PC-3 (cell line): Measurements from ENCODE around the gene CNKSR3. TPM values are rescaled to one million over a fixed set of nuclear protein-coding genes. Genes with fewer than 3 reads are reported as not detected.
A peak's percentile ranks its signal among the peaks of the same experiment; 100 is the strongest.

Source experiments
- ATAC-seq: fragments of 200-7000 bp; cut with Tn5 transposase; 2 replicates; pipeline ENCODE4 v1.9.1; 2020; ENCODE audit warnings: mild to moderate bottlenecking, moderate library complexity
- BruUV-seq: library from RNA; stranded (reverse); fragments of 400-500 nt; replicated peaks from 2 replicates; lab custom pipeline; 2021; lab: Mats Ljungman, UMichigan
- CTCF ChIA-PET: fragments of 300-600 bp; sonication (Branson Sonifier 250); formaldehyde crosslinking; loops from one replicate; lab custom pipeline; 2022; ENCODE audit warnings: antibody characterized with exemption; lab: Charles Lee
- POLR2A ChIA-PET: fragments of 300-600 bp; sonication (Branson Sonifier 250); formaldehyde crosslinking; loops from one replicate; lab custom pipeline; 2022; ENCODE audit warnings: antibody characterized with exemption; ENCODE audit not compliant: unreplicated experiment; lab: Charles Lee
- DNase-seq: peaks from one replicate; pipeline ENCODE4 v3.0.0-alpha.2; 2015
- H2AFZ ChIP-seq: fragments of 300-600 bp; sonication (generic); 2 replicates; pipeline ENCODE4 v1.6.0; 2016; ENCODE audit warnings: antibody characterized with exemption, low read length
- H3F3A ChIP-seq: fragments of 300-600 bp; sonication (generic); one replicate; pipeline ENCODE4 v1.6.0; 2017; ENCODE audit warnings: antibody characterized with exemption, low read length, control low read depth, mild to moderate bottlenecking; ENCODE audit not compliant: unreplicated experiment
- H3K27ac ChIP-seq: fragments of 300-600 bp; sonication (generic); 2 replicates; pipeline ENCODE4 v1.5.1; 2016; ENCODE audit warnings: mild to moderate bottlenecking, low read length
- H3K27me3 ChIP-seq: fragments of 300-600 bp; sonication (generic); 2 replicates; pipeline ENCODE4 v1.6.1; 2016; ENCODE audit warnings: low read length, mixed read lengths
- H3K36me3 ChIP-seq: fragments of 300-600 bp; sonication (generic); 2 replicates; pipeline ENCODE4 v1.6.1; 2016; ENCODE audit warnings: low read depth, mixed run types, low read length, mixed read lengths
- H3K4me1 ChIP-seq: fragments of 300-600 bp; sonication (generic); 2 replicates; pipeline ENCODE4 v1.5.1; 2016; ENCODE audit warnings: low read length; ENCODE audit not compliant: insufficient read depth
- H3K4me2 ChIP-seq: fragments of 300-600 bp; sonication (generic); 2 replicates; pipeline ENCODE4 v1.6.0; 2016; ENCODE audit warnings: low read length
- H3K4me3 ChIP-seq: fragments of 300-600 bp; sonication (generic); 2 replicates; pipeline ENCODE4 v1.5.1; 2016; ENCODE audit warnings: mild to moderate bottlenecking, low read length, mixed read lengths
- H3K79me2 ChIP-seq: fragments of 300-600 bp; sonication (generic); 2 replicates; pipeline ENCODE4 v1.6.1; 2017; ENCODE audit warnings: low read length, mixed read lengths
- H3K9ac ChIP-seq: fragments of 300-600 bp; sonication (generic); 2 replicates; pipeline ENCODE4 v1.6.0; 2016; ENCODE audit warnings: mild to moderate bottlenecking, low read length
- H3K9me2 ChIP-seq: fragments of 300-600 bp; sonication (generic); replicated peaks from 2 replicates; pipeline ENCODE4 v1.6.1; 2016; ENCODE audit warnings: mixed run types, low read length, mixed read lengths
- H3K9me3 ChIP-seq: fragments of 300-600 bp; sonication (generic); 2 replicates; pipeline ENCODE4 v1.6.1; 2016; ENCODE audit warnings: low read length, mixed read lengths
- H4K20me1 ChIP-seq: fragments of 300-600 bp; sonication (generic); 2 replicates; pipeline ENCODE4 v1.6.1; 2016; ENCODE audit warnings: low read length, mixed read lengths
- EZH2 ChIP-seq: fragments of 300-600 bp; sonication (generic); IDR thresholded peaks from one replicate; pipeline ENCODE4 v1.6.1; 2017; ENCODE audit warnings: antibody characterized with exemption, mild to moderate bottlenecking, low read length; ENCODE audit not compliant: unreplicated experiment
- EZH2phosphoT487 ChIP-seq: fragments of 300-600 bp; sonication (generic); IDR thresholded peaks from 2 replicates; pipeline ENCODE4 v1.6.1; 2018; ENCODE audit warnings: mild to moderate bottlenecking, antibody characterized with exemption, low read length, borderline replicate concordance
- intact Hi-C: fragments of 100-400 bp; cut with micrococcal nuclease; formaldehyde crosslinking; loops from 2 replicates; pipeline ENCODE4 v1.9.0; 2023
- total RNA-seq: library from RNA; depleted of rRNA; stranded (reverse); fragments of >200 nt; gene quantifications from 2 replicates; pipeline ENCODE4 v1.2.3, GENCODE V29; 2014
- TF ChIP-seq, protein P1 (sequence below): fragments of 300-600 bp; sonication (generic); conservative IDR thresholded peaks from 2 replicates; pipeline ENCODE4 v1.5.1; 2017; ENCODE audit warnings: antibody characterized with exemption, low read depth, mild to moderate bottlenecking, low read length

CNKSR3 gene
- total RNA-seq, 1 experiment from 2014 or later, result 3.2 TPM

DNA sequence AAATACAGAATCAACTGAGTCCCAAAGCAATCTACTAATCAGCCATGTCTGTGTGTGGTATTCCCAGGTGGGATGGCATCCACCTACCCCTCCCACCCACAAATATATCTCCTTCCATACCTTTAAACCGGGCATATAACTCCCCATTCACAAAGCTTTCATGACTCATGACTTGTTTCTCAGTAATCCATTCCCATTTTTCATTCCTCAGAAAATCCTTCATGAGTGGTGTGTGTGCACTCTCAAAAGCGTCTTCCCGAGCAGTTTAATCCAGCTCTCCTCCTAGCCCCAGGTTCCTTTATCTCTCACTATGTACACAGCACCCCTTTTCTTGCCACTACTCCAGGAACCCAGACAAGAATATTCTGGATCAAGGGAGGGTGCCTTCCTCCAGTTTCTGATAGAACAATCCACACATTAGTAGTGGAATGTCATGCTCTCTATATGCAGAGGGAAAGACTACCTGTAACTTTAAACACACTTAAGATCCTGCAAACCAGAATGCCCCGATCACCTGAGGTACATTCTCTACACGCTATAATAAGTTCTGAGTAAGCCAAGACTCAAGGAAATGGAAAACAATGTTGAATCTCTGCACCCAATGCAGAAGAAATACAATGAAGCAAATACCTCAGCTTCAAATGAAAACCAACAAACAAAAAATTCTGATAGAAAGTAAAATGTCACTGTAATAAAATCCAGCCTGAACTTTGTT, 98.2 kb downstream of the CNKSR3 start:
- no peak overlapping the region for H3K4me3 ChIP-seq
- no peak for ATAC-seq
- POLR2A ChIA-PET, result no interaction called here
- no peaks in the 10 kb centered on the region for H3K9me2 ChIP-seq
- no peaks in the 10 kb centered on the region for H3K9me3 ChIP-seq
- H3K9ac ChIP-seq, result no peak overlapping the region
- H3F3A ChIP-seq, result peaks cover 5% of the 10 kb centered on the region
- H3K4me1 ChIP-seq, result peaks cover 20% of the 10 kb centered on the region
- H2AFZ ChIP-seq, result no peak overlapping the region
- TF ChIP-seq, protein P1, sequence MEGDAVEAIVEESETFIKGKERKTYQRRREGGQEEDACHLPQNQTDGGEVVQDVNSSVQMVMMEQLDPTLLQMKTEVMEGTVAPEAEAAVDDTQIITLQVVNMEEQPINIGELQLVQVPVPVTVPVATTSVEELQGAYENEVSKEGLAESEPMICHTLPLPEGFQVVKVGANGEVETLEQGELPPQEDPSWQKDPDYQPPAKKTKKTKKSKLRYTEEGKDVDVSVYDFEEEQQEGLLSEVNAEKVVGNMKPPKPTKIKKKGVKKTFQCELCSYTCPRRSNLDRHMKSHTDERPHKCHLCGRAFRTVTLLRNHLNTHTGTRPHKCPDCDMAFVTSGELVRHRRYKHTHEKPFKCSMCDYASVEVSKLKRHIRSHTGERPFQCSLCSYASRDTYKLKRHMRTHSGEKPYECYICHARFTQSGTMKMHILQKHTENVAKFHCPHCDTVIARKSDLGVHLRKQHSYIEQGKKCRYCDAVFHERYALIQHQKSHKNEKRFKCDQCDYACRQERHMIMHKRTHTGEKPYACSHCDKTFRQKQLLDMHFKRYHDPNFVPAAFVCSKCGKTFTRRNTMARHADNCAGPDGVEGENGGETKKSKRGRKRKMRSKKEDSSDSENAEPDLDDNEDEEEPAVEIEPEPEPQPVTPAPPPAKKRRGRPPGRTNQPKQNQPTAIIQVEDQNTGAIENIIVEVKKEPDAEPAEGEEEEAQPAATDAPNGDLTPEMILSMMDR, result no peak
- TF ChIP-seq EZH2 (no peak), EZH2phosphoT487 (no peak)
- no peaks in the 10 kb centered on the region for H3K27me3 ChIP-seq
- no peaks in the 10 kb centered on the region for H3K36me3 ChIP-seq
- CTCF ChIA-PET, result no interaction called here
- no peak for DNase-seq
- intact Hi-C loops, result no loop called here
- H4K20me1 ChIP-seq, result no peaks in the 10 kb centered on the region
- BruUV-seq, result no TSS peak
- H3K79me2 ChIP-seq, result no peaks in the 10 kb centered on the region
- H3K4me2 ChIP-seq, result no peak overlapping the region
- no peak overlapping the region for H3K27ac ChIP-seq

DNA sequence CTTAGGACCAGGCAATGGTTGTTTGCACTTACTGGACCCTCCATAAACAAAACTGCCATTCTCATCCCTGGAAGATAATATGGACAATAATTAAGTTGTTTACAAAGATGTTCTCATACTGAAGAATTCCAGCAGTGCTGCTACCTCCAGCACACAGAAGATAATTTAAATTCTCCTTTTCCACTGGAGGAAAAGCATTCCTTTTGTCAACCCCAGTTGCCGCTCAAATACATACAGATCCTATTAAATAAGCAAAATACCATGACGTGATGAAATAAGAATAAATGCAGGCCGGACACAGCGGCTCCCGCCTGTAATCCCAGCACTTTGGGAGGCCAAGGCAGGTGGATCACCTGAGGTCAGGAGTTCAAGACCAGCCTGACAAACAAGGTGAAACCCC, 99.4 kb downstream of the CNKSR3 start:
- no peak for DNase-seq
- no TSS peak for BruUV-seq
- TF ChIP-seq EZH2 (no peak), EZH2phosphoT487 (no peak)
- TF ChIP-seq, protein P1, result no peak
- intact Hi-C loops, result loop anchor here (2.0 kb wide), 2 partner anchors 100 to 256 kb away; partner anchors contain the start of gene CNKSR3
- H3K4me3 ChIP-seq, result peak overlapping the region; percentile 38; the same call in 1 of the 2 replicates
- no peaks in the 10 kb centered on the region for H4K20me1 ChIP-seq
- H3K9ac ChIP-seq, result no peak overlapping the region
- no peak overlapping the region for H2AFZ ChIP-seq
- H3K4me2 ChIP-seq, result peak overlapping the region; percentile 80
- no peaks in the 10 kb centered on the region for H3K9me2 ChIP-seq
- no peaks in the 10 kb centered on the region for H3K79me2 ChIP-seq
- no peaks in the 10 kb centered on the region for H3K9me3 ChIP-seq
- peaks cover 5% of the 10 kb centered on the region for H3F3A ChIP-seq
- ATAC-seq, result no peak
- no peaks in the 10 kb centered on the region for H3K27me3 ChIP-seq
- no peaks in the 10 kb centered on the region for H3K36me3 ChIP-seq
- CTCF ChIA-PET, result no interaction called here
- peaks cover 20% of the 10 kb centered on the region for H3K4me1 ChIP-seq
- POLR2A ChIA-PET, result no interaction called here
- peak overlapping the region; percentile 74 for H3K27ac ChIP-seq

GRCh38 chr6:154410619-154411072, 99.8 kb downstream of the CNKSR3 start:
- Histone ChIP-seq H3K4me1 (peaks cover 20% of the 10 kb centered on the region), H3K9me3 (no peaks in the 10 kb centered on the region), H4K20me1 (no peaks in the 10 kb centered on the region), H3F3A (peaks cover 5% of the 10 kb centered on the region), H2AFZ (no peak overlapping the region), H3K27me3 (no peaks in the 10 kb centered on the region), H3K4me3 (peak overlapping the region; percentile 47; the same call in 1 of the 2 replicates), H3K9ac (peak overlapping the region; percentile 50; the same call in 1 of the 2 replicates), H3K27ac (peak overlapping the region; percentile 81), H3K36me3 (no peaks in the 10 kb centered on the region), H3K79me2 (no peaks in the 10 kb centered on the region), H3K9me2 (no peaks in the 10 kb centered on the region), H3K4me2 (peak overlapping the region; percentile 80)
- ATAC-seq (peak; percentile 91), DNase-seq (peak; percentile 90)
- TF ChIP-seq EZH2phosphoT487, result no peak
- TF ChIP-seq, protein P1, result no peak
- no peak for TF ChIP-seq EZH2
- no TSS peak for BruUV-seq
- CTCF ChIA-PET, result interaction anchor here (0.6 kb wide), 1 partner anchor 23 kb away, joined by 3 read pairs; no protein-coding TSS in a partner anchor
- POLR2A ChIA-PET, result no interaction called here
- intact Hi-C loops, result loop anchor here (1.0 to 2.0 kb wide), 4 partner anchors 40 to 256 kb away; partner anchors contain the start of gene CNKSR3
